Psoas muscle (tissue), 8 donors: ENCODE data around the gene TMEM121. TPM values are rescaled to one million over a fixed set of nuclear protein-coding genes. Genes with fewer than 3 reads are reported as not detected.

Source experiments
- ATAC-seq, 4 donors: fragments of 200-7000 bp; cut with Tn5 transposase; one replicate each; pipeline ENCODE4 v1.9.1; 2020; ENCODE audit warnings: moderate library complexity in 3 of 4, mild to moderate bottlenecking in 2 of 4
- DNase-seq, 2 donors: peaks; one replicate each; pipeline ENCODE4 v3.0.0-alpha.2; 2020
- H3K27ac ChIP-seq: fragments of 200-600 bp; one replicate; pipeline ENCODE4 v1.8.0; 2022
- H3K27me3 ChIP-seq, 3 donors: fragments of 200-600 bp in 1 of 3; one replicate each; pipeline versions ENCODE4 v1.6.1 to v1.8.0; 2013 to 2022; ENCODE audit warnings: low read length in 2 of 3, mild to moderate bottlenecking in 2 of 3, moderate library complexity in 1 of 3; ENCODE audit not compliant: insufficient read depth in 3 of 3
- H3K36me3 ChIP-seq, 2 donors: fragments of 200-600 bp in 1 of 2; one replicate each; pipeline versions ENCODE4 v1.6.1 to v1.8.0; 2013 to 2022; ENCODE audit warnings: low read depth in 1 of 2, mild to moderate bottlenecking in 1 of 2, moderate library complexity in 1 of 2; ENCODE audit not compliant: insufficient read depth in 1 of 2
- H3K4me1 ChIP-seq: fragments of 200-600 bp; one replicate; pipeline ENCODE4 v1.8.0; 2022
- H3K4me3 ChIP-seq: fragments of 200-600 bp; one replicate; pipeline ENCODE4 v1.8.0; 2022; ENCODE audit warnings: mild to moderate bottlenecking
- H3K9me3 ChIP-seq: fragments of 200-600 bp; one replicate; pipeline ENCODE4 v1.8.0; 2022
- CTCF ChIP-seq: fragments of 200-600 bp; IDR thresholded peaks from one replicate; pipeline ENCODE4 v1.8.0; 2022; ENCODE audit warnings: antibody characterized with exemption
- WGBS, 3 donors: extraction: QIAGEN DNeasy Blood & Tissue Kit; methylation state at CpG; one replicate each; pipeline versions ENCODE4 v1.1.6 to v1.1.7; 2013; 5-methylcytosine and 5-hydroxymethylcytosine counted together
- intact Hi-C, 2 donors: fragments of 100-400 bp; cut with DNase I; formaldehyde crosslinking; loops; one replicate each; pipeline versions ENCODE4 v1.11.0 to v1.14.2; 2022
- polyA plus RNA-seq, 3 donors: library from polyadenylated mRNA; stranded (reverse); fragments of 200-250 nt; gene quantifications; one replicate each; pipeline ENCODE4 v1.2.3, GENCODE V29; 2013
- total RNA-seq, 4 donors: library from RNA; stranded (reverse); fragmentation: NEBNext Ultra II Directional in 2 of 4; extraction: Animal tissue kit (Norgen Biotek cat#: 25700) in 2 of 4; gene quantifications; one replicate each; pipeline versions ENCODE4 v1.2.1 to v1.2.4, GENCODE V29; 2021 to 2023
- donor health status: healthy with polysubstance abuse.
- donor health status: DM: no; HTN: no; CAD: no; lungs with moderate emphysema.
- donor health status: Bipolar disorder and iron deficiency.
- donor health status: healthy.
- donor health status: DM: yes; HTN: yes; CAD: no.
- donor health status: DM: no; HTN: no; CAD: no.
- donor health status: DM: no; HTN: no; CAD: no.
- donor health status: DM: yes; HTN: yes; CAD: no.

Gene TMEM121
- total and polyA plus RNA-seq, 7 donors = 0.08 to 0.60 (median 0.38) TPM

DNA sequence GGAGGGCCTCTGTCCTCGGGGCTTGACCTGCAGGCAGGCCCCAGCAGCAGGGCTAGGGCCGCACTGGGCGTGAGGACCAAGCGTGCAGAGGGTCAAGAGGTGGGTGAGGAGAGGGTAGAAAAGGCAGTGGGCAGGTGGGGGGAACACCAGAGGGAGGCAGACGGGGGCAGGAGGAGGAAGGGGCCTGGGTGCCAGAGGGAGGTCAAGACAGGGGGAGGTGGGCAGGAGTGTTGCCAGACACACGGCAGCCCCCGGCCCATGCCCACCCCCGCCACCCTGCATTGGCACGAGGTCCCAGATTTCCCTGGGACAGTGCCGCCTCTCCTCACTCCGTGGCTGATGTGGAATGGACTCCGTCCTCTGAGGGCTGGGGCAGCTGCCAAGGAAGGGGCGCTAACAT, 8.2 kb downstream of the TMEM121 start:
- no peak for TF ChIP-seq CTCF
- Histone ChIP-seq H3K9me3 (no peaks in the 10 kb centered on the region), H3K4me3 (no peak overlapping the region), H3K4me1 (no peaks in the 10 kb centered on the region), H3K36me3 (no peaks in the 10 kb centered on the region), H3K27ac (no peak overlapping the region), H3K27me3 (peaks cover 0 to 43% (median 14%) of the 10 kb centered on the region in 3 donors)
- ATAC-seq (no peak), DNase-seq (peak in 1 of 2 donors; percentile 28)
- WGBS, 3 donors = 33 to 44% (median 33%) methylated on average over 12 to 13 of the region's 13 CpGs
- intact Hi-C loops = no loop called here

DNA sequence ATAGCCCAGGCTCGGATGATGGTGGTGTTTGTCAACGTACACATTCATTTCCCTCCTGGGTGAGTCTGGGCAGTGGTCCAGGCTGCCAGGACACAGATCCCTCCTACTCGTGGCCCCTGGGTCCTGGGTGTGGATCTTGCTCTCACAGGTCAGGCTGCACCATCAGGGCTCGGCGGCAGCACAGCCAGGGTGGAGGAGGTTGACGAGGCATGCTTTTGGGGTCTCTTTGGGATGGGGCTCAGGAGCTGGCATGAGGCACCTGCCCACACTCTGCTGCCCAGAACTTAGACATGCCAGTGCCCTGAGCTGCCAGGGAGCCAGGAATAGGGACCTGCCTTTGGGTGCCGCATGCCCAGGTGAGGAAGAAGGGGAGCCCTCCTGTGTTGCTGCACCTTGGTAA, 9.7 kb downstream of the TMEM121 start:
- peak in 1 of 2 donors; percentile 34 for DNase-seq
- intact Hi-C loops = no loop called here
- no peak overlapping the region for H3K27ac ChIP-seq
- no peaks in the 10 kb centered on the region for H3K9me3 ChIP-seq
- no peak for TF ChIP-seq CTCF
- H3K36me3 ChIP-seq = no peaks in the 10 kb centered on the region
- 75 to 85% (median 76%) methylated on average over 7 of the region's 7 CpGs for WGBS, 3 donors
- ATAC-seq = no peak
- H3K4me1 ChIP-seq = no peaks in the 10 kb centered on the region
- peaks cover 0 to 43% (median 11%) of the 10 kb centered on the region in 3 donors for H3K27me3 ChIP-seq
- no peak overlapping the region for H3K4me3 ChIP-seq

DNA sequence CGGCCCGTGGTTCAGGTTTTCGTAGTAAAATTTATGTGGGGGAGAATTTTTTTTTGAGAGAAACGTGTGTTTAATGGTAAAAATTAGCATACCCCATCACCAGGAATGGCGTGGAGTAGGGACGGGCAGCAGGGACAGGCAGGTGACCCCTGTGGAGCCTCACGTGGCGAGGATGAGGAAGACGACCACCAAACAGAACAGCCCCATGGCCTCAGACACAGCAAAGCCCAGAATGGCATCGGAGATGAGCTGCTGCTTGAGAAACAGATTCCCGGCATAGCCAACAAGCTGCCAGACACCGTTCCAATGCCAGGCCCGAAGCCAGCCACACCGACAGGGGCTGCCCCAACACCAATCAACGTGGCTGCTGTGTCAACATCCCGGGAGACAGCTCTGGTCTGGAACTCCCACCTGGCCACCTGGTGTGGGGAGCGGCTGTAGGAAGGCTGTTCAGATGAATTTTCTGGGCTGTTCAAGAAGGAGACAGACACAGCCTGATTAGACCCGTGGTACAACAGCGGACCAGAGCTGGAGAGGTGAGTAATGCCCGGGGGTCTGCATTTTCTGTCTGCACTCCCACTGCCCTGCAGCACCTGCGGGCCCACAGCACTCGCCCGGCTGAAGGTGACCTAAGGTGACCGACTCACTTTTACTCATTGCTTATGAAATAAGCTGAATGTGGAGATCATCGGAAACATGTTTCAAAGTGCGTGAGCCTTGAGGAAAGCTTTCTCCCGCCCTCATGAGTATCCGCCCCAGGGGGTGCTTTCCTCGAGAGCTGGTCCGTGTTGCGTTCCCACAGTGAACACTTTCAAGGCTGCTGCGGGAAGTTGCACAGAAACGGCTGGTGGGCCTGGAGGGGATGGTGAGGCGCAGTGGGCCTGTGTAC, 10.6 kb downstream of the TMEM121 start:
- Histone ChIP-seq H3K4me3 (no peak overlapping the region), H3K27me3 (peaks cover 0 to 43% (median 11%) of the 10 kb centered on the region in 3 donors), H3K36me3 (no peaks in the 10 kb centered on the region), H3K9me3 (no peaks in the 10 kb centered on the region), H3K4me1 (no peaks in the 10 kb centered on the region), H3K27ac (no peak overlapping the region)
- TF ChIP-seq CTCF = no peak
- intact Hi-C loops = no loop called here
- DNase-seq (peak in 1 of 2 donors; percentile 39), ATAC-seq (no peak)
- WGBS, 3 donors = 65 to 71% (median 67%) methylated on average over 34 of the region's 34 CpGs

GRCh38 chr14:105537580-105538474, 11.4 kb downstream of the TMEM121 start:
- Histone ChIP-seq H3K9me3 (peaks cover 5% of the 10 kb centered on the region), H3K4me1 (no peaks in the 10 kb centered on the region), H3K4me3 (no peak overlapping the region), H3K27ac (no peak overlapping the region), H3K36me3 (no peaks in the 10 kb centered on the region), H3K27me3 (peaks cover 0 to 43% (median 11%) of the 10 kb centered on the region in 3 donors)
- DNase-seq (peak; percentile 54 to 58), ATAC-seq (peak; percentile 66 to 77 (median 70))
- TF ChIP-seq CTCF = peak; percentile 93
- intact Hi-C loops = no loop called here
- WGBS, 3 donors = 16 to 23% (median 20%) methylated on average over 26 to 30 of the region's 30 CpGs
